IMR-90 (cell line): ENCODE results near the gene ASTN2. TPM values are rescaled to one million over a fixed set of nuclear protein-coding genes. Genes with fewer than 3 reads are reported as not detected.

Experiments
- ATAC-seq: fragments of 200-7000 bp; cut with Tn5 transposase; 2 replicates; pipeline ENCODE4 v1.9.1; 2020; ENCODE audit warnings: low read depth, mild to moderate bottlenecking, moderate library complexity
- BruUV-seq: library from RNA; stranded (reverse); fragments of 400-500 nt; replicated peaks from 2 replicates; lab custom pipeline; 2021; lab: Mats Ljungman, UMichigan
- CTCF ChIA-PET: fragments of 300-600 bp; formaldehyde crosslinking; extraction: SDS; loops from one replicate; lab custom pipeline; 2021; ENCODE audit warnings: antibody characterized with exemption; lab: Yijun Ruan, JAX
- POLR2A ChIA-PET: fragments of 300-600 bp; sonication (Branson Sonifier 250); formaldehyde crosslinking; loops from one replicate; lab custom pipeline; 2022; ENCODE audit warnings: antibody characterized with exemption; ENCODE audit not compliant: unreplicated experiment; lab: Charles Lee
- DNase-seq: peaks from one replicate; pipeline ENCODE4 v3.0.0; 2013
- H2AFZ ChIP-seq: replicated peaks from 2 replicates; pipeline ENCODE3; 2013; ENCODE audit warnings: low read length, mild to moderate bottlenecking; ENCODE audit not compliant: poor library complexity
- H2AK5ac ChIP-seq: 2 replicates; pipeline ENCODE4 v1.6.1; 2013; ENCODE audit warnings: low read depth, low read length, inconsistent platforms
- H2AK9ac ChIP-seq: replicated peaks from 2 replicates; pipeline ENCODE3; 2013; ENCODE audit warnings: mild to moderate bottlenecking, low read depth, low read length, moderate library complexity; ENCODE audit not compliant: poor library complexity
- H2BK120ac ChIP-seq: 2 replicates; pipeline ENCODE4 v1.6.1; 2013; ENCODE audit warnings: low read depth, low read length, inconsistent platforms
- H2BK15ac ChIP-seq: 3 replicates; pipeline ENCODE4 v1.6.1; 2013; ENCODE audit warnings: low read depth, low read length, inconsistent platforms
- H2BK20ac ChIP-seq: 2 replicates; pipeline ENCODE4 v1.6.1; 2013; ENCODE audit warnings: low read depth, mild to moderate bottlenecking, inconsistent platforms, low read length, moderate library complexity
- H2BK5ac ChIP-seq: 2 replicates; pipeline ENCODE4 v1.6.1; 2013; ENCODE audit warnings: mild to moderate bottlenecking, low read depth, low read length, inconsistent platforms; ENCODE audit not compliant: poor library complexity, severe bottlenecking
- H3K14ac ChIP-seq: replicated peaks from 2 replicates; pipeline ENCODE4 v1.6.1; 2013; ENCODE audit warnings: low read depth, low read length, inconsistent platforms
- H3K18ac ChIP-seq: 2 replicates; pipeline ENCODE4 v1.6.1; 2013; ENCODE audit warnings: low read depth, low read length, control low read depth
- H3K23ac ChIP-seq: 2 replicates; pipeline ENCODE4 v1.6.1; 2013; ENCODE audit warnings: low read depth, low read length, inconsistent platforms
- H3K27ac ChIP-seq: 2 replicates; pipeline ENCODE4 v1.5.1; 2013; ENCODE audit warnings: mild to moderate bottlenecking, control low read depth, low read length; ENCODE audit not compliant: insufficient read depth
- H3K27me3 ChIP-seq: 2 replicates; pipeline ENCODE4 v1.6.1; 2013; ENCODE audit warnings: low read length; ENCODE audit not compliant: control insufficient read depth, insufficient read depth
- H3K36me3 ChIP-seq: 2 replicates; pipeline ENCODE4 v1.6.1; 2013; ENCODE audit warnings: low read length, mixed read lengths; ENCODE audit not compliant: control insufficient read depth, insufficient read depth
- H3K4ac ChIP-seq: 2 replicates; pipeline ENCODE4 v1.6.1; 2013; ENCODE audit warnings: low read depth, low read length, inconsistent platforms
- H3K4me1 ChIP-seq: 2 replicates; pipeline ENCODE4 v1.6.1; 2013; ENCODE audit warnings: low read length, mixed read lengths; ENCODE audit not compliant: control insufficient read depth, insufficient read depth
- H3K4me2 ChIP-seq: 2 replicates; pipeline ENCODE4 v1.6.1; 2013; ENCODE audit warnings: low read depth, mild to moderate bottlenecking, control low read depth, low read length, moderate library complexity
- H3K4me3 ChIP-seq: 2 replicates; pipeline ENCODE4 v1.5.1; 2013; ENCODE audit warnings: low read depth, mild to moderate bottlenecking, control low read depth, low read length, moderate library complexity; ENCODE audit not compliant: insufficient read depth
- H3K56ac ChIP-seq: 2 replicates; pipeline ENCODE4 v1.6.1; 2013; ENCODE audit warnings: low read length, inconsistent platforms; ENCODE audit not compliant: insufficient read depth; ENCODE audit errors: extremely low read depth
- H3K79me1 ChIP-seq, 2 experiments: 2 replicates each; pipeline ENCODE4 v1.6.1; 2013; ENCODE audit warnings: low read length in 2 of 2, inconsistent platforms in 1 of 2, low read depth in 1 of 2
- H3K9ac ChIP-seq: 2 replicates; pipeline ENCODE4 v1.6.1; 2013; ENCODE audit warnings: low read depth, low read length, control low read depth
- H3K9me1 ChIP-seq: 2 replicates; pipeline ENCODE4 v1.6.1; 2013; ENCODE audit warnings: low read length, inconsistent platforms; ENCODE audit not compliant: insufficient read depth
- H3K9me3 ChIP-seq: 2 replicates; pipeline ENCODE4 v1.6.1; 2013; ENCODE audit warnings: low read length; ENCODE audit not compliant: control insufficient read depth, insufficient read depth
- H4K20me1 ChIP-seq: 2 replicates; pipeline ENCODE4 v1.6.1; 2013; ENCODE audit warnings: low read length, inconsistent platforms; ENCODE audit not compliant: insufficient read depth
- H4K5ac ChIP-seq: 2 replicates; pipeline ENCODE4 v1.6.1; 2013; ENCODE audit warnings: mild to moderate bottlenecking, low read depth, low read length, control low read depth
- H4K8ac ChIP-seq, 2 experiments: 2 replicates each; pipeline ENCODE4 v1.6.1; 2013; ENCODE audit warnings: low read depth in 2 of 2, low read length in 2 of 2, control low read depth in 1 of 2, inconsistent platforms in 1 of 2
- H4K91ac ChIP-seq: 2 replicates; pipeline ENCODE4 v1.6.1; 2013; ENCODE audit warnings: low read depth, low read length, inconsistent platforms; ENCODE audit not compliant: insufficient read depth
- BHLHE40 ChIP-seq: fragments of 150-350 bp; IDR thresholded peaks from 2 replicates; pipeline ENCODE4 v1.6.1; 2016; ENCODE audit warnings: mild to moderate bottlenecking, low read depth, low read length
- ELK1 ChIP-seq: fragments of 150-350 bp; IDR thresholded peaks from 2 replicates; pipeline ENCODE4 v1.6.1; 2016; ENCODE audit warnings: low read depth, mild to moderate bottlenecking, low read length, moderate library complexity, borderline replicate concordance
- MAZ ChIP-seq: IDR thresholded peaks from 2 replicates; pipeline ENCODE4 v1.6.1; 2012; ENCODE audit warnings: low read depth, mild to moderate bottlenecking, low read length, improper control_type of control experiment, moderate library complexity, borderline replicate concordance
- NFE2L2 ChIP-seq: fragments of 150-350 bp; IDR thresholded peaks from 2 replicates; pipeline ENCODE4 v1.6.1; 2016; ENCODE audit warnings: low read depth, mild to moderate bottlenecking, low read length
- RAD21 ChIP-seq: IDR thresholded peaks from 2 replicates; pipeline ENCODE4 v1.6.1; 2012; ENCODE audit warnings: low read length, improper control_type of control experiment
- RCOR1 ChIP-seq: IDR thresholded peaks from 2 replicates; pipeline ENCODE4 v1.6.1; 2012; ENCODE audit warnings: mild to moderate bottlenecking, low read length, improper control_type of control experiment; ENCODE audit not compliant: insufficient replicate concordance
- SMC3 ChIP-seq: fragments of 150-350 bp; IDR thresholded peaks from 2 replicates; pipeline ENCODE4 v1.6.1; 2016; ENCODE audit warnings: low read depth, mild to moderate bottlenecking, antibody characterized with exemption, low read length, moderate library complexity
- WGBS, 2 experiments: methylation state at CpG; one replicate each; pipeline versions ENCODE4 v1.1.5 to v1.1.7; 2013; ENCODE audit warnings: missing lambda C conversion rate in 2 of 2; ENCODE audit not compliant: insufficient read length in 1 of 2; ENCODE audit errors: extremely low coverage in 2 of 2; 5-methylcytosine and 5-hydroxymethylcytosine counted together
- dilution Hi-C: fragments of 300-500 bp; cut with HindIII; formaldehyde crosslinking; loops from one replicate; pipeline ENCODE4 v1.14.3; 2018; ENCODE audit warnings: low sequenced_read_pairs; ENCODE audit not compliant: unreplicated experiment
- in situ Hi-C: fragments of 300-500 bp; cut with MboI; formaldehyde crosslinking; loops from 3 replicates; pipeline ENCODE4 v1.14.3; 2019; ENCODE audit warnings: low sequenced_read_pairs, inconsistent platforms, mixed read lengths
- intact Hi-C: fragments of 100-400 bp; cut with micrococcal nuclease; formaldehyde crosslinking; loops from 2 replicates; pipeline ENCODE4 v1.10.0; 2022
- polyA plus RNA-seq, 3 experiments: library from polyadenylated mRNA; depleted of rRNA; stranded (reverse); fragments of >200 nt; gene quantifications; 2 replicates each; pipeline ENCODE4 v1.2.3, GENCODE V29; 2012; ENCODE audit warnings: low replicate concordance in 1 of 3
- total RNA-seq: library from RNA; depleted of rRNA; stranded (reverse); fragments of >200 nt; gene quantifications from 2 replicates; pipeline ENCODE4 v1.2.3, GENCODE V29; 2012

ASTN2 gene
- total and polyA plus RNA-seq, 2 of the 4 experiments (the other 2 are of a cell fraction), result 3.8 to 6.8 TPM

- dilution Hi-C loops (no loop called here), intact Hi-C loops (no loop called here), in situ Hi-C loops (no loop called here)
- no TSS peak for BruUV-seq
- no peak overlapping the region for H4K91ac ChIP-seq
- no peak overlapping the region for H3K4ac ChIP-seq
- no peak overlapping the region for H2BK120ac ChIP-seq
- no peak overlapping the region for H2BK20ac ChIP-seq
- H3K56ac ChIP-seq, result no peak overlapping the region
- no peak overlapping the region for H4K8ac ChIP-seq
- H3K27me3 ChIP-seq, result no peaks in the 10 kb centered on the region
- H3K27ac ChIP-seq, result no peak overlapping the region
- H3K9ac ChIP-seq, result no peak overlapping the region
- H3K9me3 ChIP-seq, result no peaks in the 10 kb centered on the region
- H3K14ac ChIP-seq, result no peak overlapping the region
- H3K4me1 ChIP-seq, result peaks cover 2% of the 10 kb centered on the region; the same call in 1 of the 2 replicates
- TF ChIP-seq ELK1 (no peak), RCOR1 (no peak), MAZ (no peak), SMC3 (no peak), NFE2L2 (no peak), BHLHE40 (no peak), RAD21 (no peak)
- H3K79me1 ChIP-seq, result no peaks in the 10 kb centered on the region
- H4K5ac ChIP-seq, result no peak overlapping the region
- H3K9me1 ChIP-seq, result no peaks in the 10 kb centered on the region
- ChIA-PET CTCF (no interaction called here), POLR2A (no interaction called here)
- H3K4me3 ChIP-seq, result no peak overlapping the region
- no peak overlapping the region for H2AFZ ChIP-seq
- no peak overlapping the region for H2AK5ac ChIP-seq
- no peak overlapping the region for H3K18ac ChIP-seq
- DNase-seq, result no peak
- H3K4me2 ChIP-seq, result no peak overlapping the region
- H3K36me3 ChIP-seq, result no peaks in the 10 kb centered on the region
- no peak overlapping the region for H2AK9ac ChIP-seq
- H3K23ac ChIP-seq, result no peak overlapping the region
- H2BK5ac ChIP-seq, result no peak overlapping the region
- H4K20me1 ChIP-seq, result no peaks in the 10 kb centered on the region
- H2BK15ac ChIP-seq, result no peak overlapping the region
- ATAC-seq, result no peak
- WGBS, 2 experiments, result 15% methylated on average over 2 of the region's 4 CpGs; no CpG with 5 or more reads in 1 of the 2 experiments
These were observed 323.3 kb downstream of the ASTN2 start for GRCh38 chr9:117091529-117091928.
